ENCODE results near the gene FRMD1.

Gene FRMD1

DNA sequence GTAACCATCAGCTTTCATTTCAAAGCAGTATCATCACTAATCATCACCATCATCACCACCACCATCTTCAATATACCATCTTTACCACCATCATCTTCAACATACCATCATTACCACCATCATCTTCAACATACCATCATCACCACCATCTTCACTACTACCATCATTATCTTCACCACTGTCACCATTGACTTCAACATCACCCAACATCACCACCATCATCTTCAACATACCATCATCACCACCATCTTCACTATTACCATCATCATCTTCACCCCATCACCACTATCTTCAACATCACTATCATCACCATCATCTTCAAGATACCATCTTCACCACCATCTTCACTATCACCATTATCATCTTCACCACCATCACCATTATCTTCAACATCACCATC lies 40.5 kb upstream of the FRMD1 start:
- Histone ChIP-seq H3K27me3 (ENCODE audit: control insufficient read depth, low read length) (no peaks in the 10 kb centered on the region), H4K20me1 (ENCODE audit: control insufficient read depth, insufficient read depth, low read depth, low read length) (no peaks in the 10 kb centered on the region), H3K9me3 (ENCODE audit: control insufficient read depth, insufficient read depth, low read length) (no peaks in the 10 kb centered on the region), H3K27ac (ENCODE audit: low read depth, low read length) (no peak overlapping the region), H3K4me1 (ENCODE audit: control insufficient read depth, low read length) (no peaks in the 10 kb centered on the region), H3K36me3 (ENCODE audit: control insufficient read depth, low read length) (no peaks in the 10 kb centered on the region), H3K4me3 (ENCODE audit: low read length) (no peak overlapping the region), H3K9me2 (replicated peaks; ENCODE audit: control insufficient read depth, low read length) (no peaks in the 10 kb centered on the region), H3K4me2 (ENCODE audit: low read length) (no peak overlapping the region), H3F3A (ENCODE audit: control insufficient read depth, insufficient read depth) (no peaks in the 10 kb centered on the region), H3K79me2 (ENCODE audit: control insufficient read depth, low read length) (no peaks in the 10 kb centered on the region)
- no peak for TF ChIP-seq EZH2phosphoT487 (IDR thresholded peaks at IDR 0.05; ENCODE audit: borderline replicate concordance, low read length)
- TF ChIP-seq, protein P1, sequence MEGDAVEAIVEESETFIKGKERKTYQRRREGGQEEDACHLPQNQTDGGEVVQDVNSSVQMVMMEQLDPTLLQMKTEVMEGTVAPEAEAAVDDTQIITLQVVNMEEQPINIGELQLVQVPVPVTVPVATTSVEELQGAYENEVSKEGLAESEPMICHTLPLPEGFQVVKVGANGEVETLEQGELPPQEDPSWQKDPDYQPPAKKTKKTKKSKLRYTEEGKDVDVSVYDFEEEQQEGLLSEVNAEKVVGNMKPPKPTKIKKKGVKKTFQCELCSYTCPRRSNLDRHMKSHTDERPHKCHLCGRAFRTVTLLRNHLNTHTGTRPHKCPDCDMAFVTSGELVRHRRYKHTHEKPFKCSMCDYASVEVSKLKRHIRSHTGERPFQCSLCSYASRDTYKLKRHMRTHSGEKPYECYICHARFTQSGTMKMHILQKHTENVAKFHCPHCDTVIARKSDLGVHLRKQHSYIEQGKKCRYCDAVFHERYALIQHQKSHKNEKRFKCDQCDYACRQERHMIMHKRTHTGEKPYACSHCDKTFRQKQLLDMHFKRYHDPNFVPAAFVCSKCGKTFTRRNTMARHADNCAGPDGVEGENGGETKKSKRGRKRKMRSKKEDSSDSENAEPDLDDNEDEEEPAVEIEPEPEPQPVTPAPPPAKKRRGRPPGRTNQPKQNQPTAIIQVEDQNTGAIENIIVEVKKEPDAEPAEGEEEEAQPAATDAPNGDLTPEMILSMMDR (IDR thresholded peaks at IDR 0.05; ENCODE audit: low read depth, low read length, poor library complexity, severe bottlenecking): no peak

DNA sequence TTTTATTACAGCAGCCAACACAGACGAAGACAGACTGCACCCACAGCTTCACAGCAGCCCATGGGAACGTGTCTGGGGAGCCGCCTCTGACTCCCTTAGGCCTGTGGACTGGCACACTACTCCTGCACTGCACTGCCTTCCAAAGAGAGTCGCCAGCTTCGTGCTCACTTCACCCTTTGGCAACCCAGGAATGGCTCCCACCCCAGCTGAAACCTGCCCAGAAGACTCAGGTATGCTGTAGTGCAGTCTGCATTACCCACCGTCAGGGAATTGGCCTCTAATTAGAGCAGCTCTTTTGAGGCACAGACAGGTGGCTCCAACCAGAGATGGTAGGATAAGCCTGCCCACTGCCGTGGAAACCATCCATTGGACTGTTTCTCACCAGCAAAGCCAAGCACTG lies 39.9 kb upstream of the FRMD1 start:
- Histone ChIP-seq H3K27me3 (ENCODE audit: control insufficient read depth, low read length) (no peaks in the 10 kb centered on the region), H3K79me2 (ENCODE audit: control insufficient read depth, low read length) (no peaks in the 10 kb centered on the region), H3F3A (ENCODE audit: control insufficient read depth, insufficient read depth) (no peaks in the 10 kb centered on the region)

DNA sequence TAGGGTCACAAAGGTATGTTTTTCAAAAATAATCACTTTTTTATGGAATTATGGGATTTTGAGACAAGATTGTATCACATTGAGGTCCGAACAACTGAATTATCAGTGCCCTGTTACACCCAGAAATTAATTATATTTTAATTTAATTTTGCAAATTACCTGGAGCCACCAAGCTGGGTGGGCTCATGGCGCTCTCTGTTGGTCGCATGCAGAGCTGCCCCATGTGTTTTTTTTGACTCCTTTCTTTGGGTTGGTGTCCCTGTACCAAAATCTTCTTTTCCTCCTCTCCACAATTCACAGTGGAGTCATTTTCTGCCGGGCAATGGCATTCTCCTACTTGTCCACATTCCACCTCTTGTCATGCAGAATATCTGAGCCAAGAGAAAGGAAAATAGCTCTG lies 38.9 kb upstream of the FRMD1 start:
- Histone ChIP-seq H3K79me2 (ENCODE audit: control insufficient read depth, low read length) (no peaks in the 10 kb centered on the region), H3K36me3 (ENCODE audit: control insufficient read depth, low read length) (no peaks in the 10 kb centered on the region), H3F3A (ENCODE audit: control insufficient read depth, insufficient read depth) (no peaks in the 10 kb centered on the region), H3K4me2 (ENCODE audit: low read length) (no peak overlapping the region), H3K9me2 (replicated peaks; ENCODE audit: control insufficient read depth, low read length) (no peaks in the 10 kb centered on the region), H3K9me3 (ENCODE audit: control insufficient read depth, insufficient read depth, low read length) (no peaks in the 10 kb centered on the region), H4K20me1 (ENCODE audit: control insufficient read depth, insufficient read depth, low read depth, low read length) (no peaks in the 10 kb centered on the region), H3K4me3 (ENCODE audit: low read length) (no peak overlapping the region), H3K27me3 (ENCODE audit: control insufficient read depth, low read length) (no peaks in the 10 kb centered on the region), H3K4me1 (ENCODE audit: control insufficient read depth, low read length) (no peaks in the 10 kb centered on the region), H3K27ac (ENCODE audit: low read depth, low read length) (no peak overlapping the region)
- TF ChIP-seq EZH2phosphoT487 (IDR thresholded peaks at IDR 0.05; ENCODE audit: borderline replicate concordance, low read length): no peak
- TF ChIP-seq, protein P1 (IDR thresholded peaks at IDR 0.05; ENCODE audit: low read depth, low read length, poor library complexity, severe bottlenecking): no peak

More for the DNA sequence above, 39.9 kb upstream of the FRMD1 start:
- Histone ChIP-seq H3K4me2 (ENCODE audit: low read length) (no peak overlapping the region), H3K9me3 (ENCODE audit: control insufficient read depth, insufficient read depth, low read length) (no peaks in the 10 kb centered on the region), H3K36me3 (ENCODE audit: control insufficient read depth, low read length) (no peaks in the 10 kb centered on the region), H3K4me3 (ENCODE audit: low read length) (no peak overlapping the region), H3K9me2 (replicated peaks; ENCODE audit: control insufficient read depth, low read length) (no peaks in the 10 kb centered on the region), H3K4me1 (ENCODE audit: control insufficient read depth, low read length) (no peaks in the 10 kb centered on the region), H4K20me1 (ENCODE audit: control insufficient read depth, insufficient read depth, low read depth, low read length) (no peaks in the 10 kb centered on the region), H3K27ac (ENCODE audit: low read depth, low read length) (no peak overlapping the region)
- no peak for TF ChIP-seq EZH2phosphoT487 (IDR thresholded peaks at IDR 0.05; ENCODE audit: borderline replicate concordance, low read length)
- TF ChIP-seq, protein P1 (IDR thresholded peaks at IDR 0.05; ENCODE audit: low read depth, low read length, poor library complexity, severe bottlenecking): no peak

All from DOHH2 (cell line).